HepG2 (cell line): ENCODE measurements around the gene NKD1. TPM values are rescaled to one million over a fixed set of nuclear protein-coding genes. Genes with fewer than 3 reads are reported as not detected.

Experiments
- ATAC-seq: fragments of 200-7000 bp; cut with Tn5 transposase; 3 replicates; pipeline ENCODE4 v1.9.1; 2020; ENCODE audit warnings: mild to moderate bottlenecking, moderate library complexity
- BruUV-seq: library from RNA; stranded (reverse); fragments of 400-500 nt; replicated peaks from 2 replicates; lab custom pipeline; 2021; lab: Mats Ljungman, UMichigan
- CTCF ChIA-PET: fragments of 300-600 bp; formaldehyde crosslinking; extraction: SDS; loops from one replicate; lab custom pipeline; 2021; ENCODE audit warnings: low total read pairs, inconsistent platforms, low intra/inter-chr PET ratio; lab: Yijun Ruan, JAX
- POLR2A ChIA-PET: fragments of 350-600 bp; sonication (Branson Sonifier 250); formaldehyde crosslinking; loops from one replicate; lab custom pipeline; 2020; ENCODE audit warnings: antibody characterized with exemption, inconsistent platforms; lab: Yijun Ruan, JAX
- DNase-seq: peaks from one replicate; pipeline ENCODE4 v3.0.0-alpha.2; 2015; ENCODE audit warnings: low spot score
- FAIRE-seq: peaks from 3 replicates; lab custom pipeline; 2011; peaks lifted over from hg19 to GRCh38; lab: Jason Lieb, UNC
- H2AFZ ChIP-seq: one replicate; pipeline ENCODE4 v1.6.1; 2011; ENCODE audit warnings: low read length, inconsistent platforms
- H3K27ac ChIP-seq: fragments of 300-600 bp; 3 replicates; pipeline ENCODE4 v1.8.0; 2011; ENCODE audit warnings: mixed run types, mild to moderate bottlenecking, mixed read lengths, low read length, inconsistent platforms; ENCODE audit not compliant: insufficient read depth; ENCODE audit errors: extremely low read length
- H3K27me3 ChIP-seq, 2 experiments: fragments of 200-600 bp in 1 of 2; 2 replicates in 1 of 2; 3 replicates in 1 of 2; pipeline versions ENCODE4 v1.6.0 to v1.8.0; 2011; ENCODE audit warnings: low read length in 2 of 2, mild to moderate bottlenecking in 2 of 2, moderate library complexity in 2 of 2, inconsistent platforms in 1 of 2; ENCODE audit not compliant: insufficient read depth in 2 of 2, control insufficient read depth in 1 of 2
- H3K36me3 ChIP-seq, 2 experiments: fragments of 200-600 bp in 1 of 2; replicated peaks in 1 of 2; 2 replicates in 1 of 2; 3 replicates in 1 of 2; pipeline versions ENCODE4 v1.5.1 to v1.8.0; 2011; ENCODE audit warnings: low read length in 2 of 2, inconsistent platforms in 1 of 2; ENCODE audit not compliant: insufficient read depth in 2 of 2, control insufficient read depth in 1 of 2
- H3K4me1 ChIP-seq: 2 replicates; pipeline ENCODE4 v1.5.1; 2012; ENCODE audit warnings: low read length, inconsistent platforms; ENCODE audit not compliant: insufficient read depth
- H3K4me2 ChIP-seq: 2 replicates; pipeline ENCODE4 v1.6.0; 2011; ENCODE audit warnings: low read depth, low read length, inconsistent platforms
- H3K4me3 ChIP-seq, 3 experiments: fragments of 200-600 bp in 1 of 3; sonication (generic), shearing (Covaris generic) in 1 of 3; replicated peaks in 1 of 3; 2 replicates each; pipeline ENCODE4 v1.5.1; 2011 to 2016; ENCODE audit warnings: low read length in 3 of 3, inconsistent platforms in 2 of 3, low read depth in 2 of 3, mild to moderate bottlenecking in 2 of 3, control low read depth in 1 of 3, mixed read lengths in 1 of 3; ENCODE audit not compliant: insufficient read depth in 1 of 3
- H3K79me2 ChIP-seq: one replicate; pipeline ENCODE4 v1.6.1; 2011; ENCODE audit warnings: low read length, inconsistent platforms; ENCODE audit not compliant: insufficient read depth
- H3K9ac ChIP-seq: 2 replicates; pipeline ENCODE4 v1.6.0; 2011; ENCODE audit warnings: mild to moderate bottlenecking, low read depth, low read length, inconsistent platforms; ENCODE audit not compliant: insufficient read depth
- H3K9me3 ChIP-seq: 2 replicates; pipeline ENCODE4 v1.5.1; 2012; ENCODE audit warnings: mild to moderate bottlenecking, low read length
- H4K20me1 ChIP-seq: 2 replicates; pipeline ENCODE4 v1.6.0; 2011; ENCODE audit warnings: inconsistent platforms, mild to moderate bottlenecking, low read length, moderate library complexity; ENCODE audit not compliant: insufficient read depth
- ARID5B ChIP-seq: IDR thresholded peaks from 2 replicates; pipeline ENCODE4 v1.4.0; 2020; ENCODE audit warnings: mild to moderate bottlenecking, missing genetic modification reagents
- CTCF ChIP-seq: sonication (generic); formaldehyde crosslinking; IDR thresholded peaks from 2 replicates; pipeline ENCODE4 v1.5.0; 2020; ENCODE audit warnings: mild to moderate bottlenecking, missing genetic modification reagents, moderate library complexity
- HNRNPL ChIP-seq: fragments of 200-400 bp; formaldehyde crosslinking; IDR thresholded peaks from 2 replicates; pipeline ENCODE4 v1.6.1; 2017; ENCODE audit warnings: mild to moderate bottlenecking, low read depth, low read length
- KDM5B ChIP-seq: sonication (generic); formaldehyde crosslinking; IDR thresholded peaks from 2 replicates; pipeline ENCODE4 v1.4.0; 2020; ENCODE audit warnings: missing genetic modification reagents, mild to moderate bottlenecking, borderline replicate concordance
- KLF13 ChIP-seq: sonication (generic); formaldehyde crosslinking; IDR thresholded peaks from 2 replicates; pipeline ENCODE4 v1.4.0; 2020; ENCODE audit warnings: mild to moderate bottlenecking, missing genetic modification reagents
- POLR2A ChIP-seq, 2 experiments: IDR thresholded peaks; 2 replicates each; pipeline ENCODE4 v1.6.1; 2011; ENCODE audit warnings: low read depth in 2 of 2, low read length in 2 of 2, mild to moderate bottlenecking in 1 of 2, moderate library complexity in 1 of 2; ENCODE audit not compliant: insufficient read depth in 1 of 2
- POLR2G ChIP-seq: fragments of 200-400 bp; formaldehyde crosslinking; IDR thresholded peaks from 2 replicates; pipeline ENCODE4 v1.6.1; 2018; ENCODE audit warnings: mild to moderate bottlenecking, low read depth, low read length, moderate library complexity
- RBM22 ChIP-seq: fragments of 200-400 bp; formaldehyde crosslinking; optimal IDR thresholded peaks from 2 replicates; pipeline ENCODE3; 2017; ENCODE audit warnings: mild to moderate bottlenecking, low read length, moderate library complexity
- RXRA ChIP-seq: sonication (generic); formaldehyde crosslinking; IDR thresholded peaks from 2 replicates; pipeline ENCODE4 v1.5.1; 2020; ENCODE audit warnings: missing genetic modification reagents
- SMAD9 ChIP-seq: sonication (generic); formaldehyde crosslinking; IDR thresholded peaks from 2 replicates; pipeline ENCODE4 v1.5.1; 2020; ENCODE audit warnings: mild to moderate bottlenecking, missing genetic modification reagents
- ZBTB33 ChIP-seq: sonication (generic); formaldehyde crosslinking; IDR thresholded peaks from 2 replicates; pipeline ENCODE4 v1.4.0; 2020; ENCODE audit warnings: missing genetic modification reagents
- ZFP62 ChIP-seq: sonication (generic); formaldehyde crosslinking; IDR thresholded peaks from 2 replicates; pipeline ENCODE4 v1.4.0; 2020; ENCODE audit warnings: missing genetic modification reagents
- ZNF143 ChIP-seq: sonication (generic); formaldehyde crosslinking; IDR thresholded peaks from 2 replicates; pipeline ENCODE4 v1.4.0; 2020; ENCODE audit warnings: missing genetic modification reagents
- ZNF552 ChIP-seq: sonication (generic); formaldehyde crosslinking; IDR thresholded peaks from 2 replicates; pipeline ENCODE4 v1.9.0; 2022; ENCODE audit warnings: missing genetic modification reagents, mild to moderate bottlenecking, borderline replicate concordance
- ZNF670 ChIP-seq: sonication (generic); formaldehyde crosslinking; IDR thresholded peaks from 2 replicates; pipeline ENCODE4 v1.8.0; 2022; ENCODE audit warnings: mild to moderate bottlenecking, missing genetic modification reagents, borderline replicate concordance
- ZNF768 ChIP-seq: sonication (generic); formaldehyde crosslinking; IDR thresholded peaks from 2 replicates; pipeline ENCODE4 v1.4.0; 2020; ENCODE audit warnings: missing genetic modification reagents
- WGBS: methylation state at CpG from one replicate; pipeline ENCODE4 v1.1.6; 2017; ENCODE audit warnings: low lambda C conversion rate; 5-methylcytosine and 5-hydroxymethylcytosine counted together
- in situ Hi-C: cut with HindIII; loops from 2 replicates; pipeline ENCODE4 v1.10.0; 2017; ENCODE audit warnings: low pct_unique_long_range_greater_than_20kb; ENCODE audit not compliant: extremely low pct_ligation_motif_present
- intact Hi-C: fragments of 100-400 bp; cut with micrococcal nuclease; formaldehyde crosslinking; loops from one replicate; pipeline ENCODE4 v1.10.0; 2022; ENCODE audit not compliant: unreplicated experiment
- polyA plus RNA-seq, 8 experiments: library from polyadenylated mRNA; depleted of rRNA in 3 of 8; stranded (reverse) in 7 of 8; unstranded in 1 of 8; fragments of >200 nt; fragmentation: Illumina TruSeq in 4 of 8; extraction: Trizol in 4 of 8; gene quantifications; 2 replicates each; pipeline versions ENCODE4 v1.2.1 to v1.2.3, GENCODE V29; 2011 to 2016; ENCODE audit warnings: low read depth in 4 of 8, missing spikeins in 1 of 8, mixed read lengths in 1 of 8; ENCODE audit not compliant: insufficient read depth in 1 of 8
- total RNA-seq, 5 experiments: library from RNA; depleted of rRNA; stranded (reverse); fragments of >200 nt; fragmentation: Illumina TruSeq; extraction: Trizol; gene quantifications; 2 replicates each; pipeline ENCODE4 v1.2.3, GENCODE V29; 2016; ENCODE audit warnings: low read depth in 1 of 5

Gene NKD1
- total and polyA plus RNA-seq, 2 of the 13 experiments (the other 11 are each of a cell fraction or from before 2014, with no cell fraction given) = 70.4 to 121 TPM

GRCh38 chr16:50610331-50611262 lies 62.4 kb downstream of the NKD1 start:
- FAIRE-seq = no peak
- in situ Hi-C loops (no loop called here), intact Hi-C loops (no loop called here)
- POLR2A ChIA-PET = interaction anchor here (1.5 kb wide), 1 partner anchor 63 kb away, joined by 3 read pairs; the partner anchor contains the start of gene NKD1
- H2AFZ ChIP-seq = no peak overlapping the region
- 94% methylated on average over 16 of the region's 21 CpGs for WGBS
- CTCF ChIA-PET = no interaction called here
- H3K4me3 ChIP-seq = no peak overlapping the region
- peaks cover 96% of the 10 kb centered on the region for H3K4me1 ChIP-seq
- no peaks in the 10 kb centered on the region for H3K27me3 ChIP-seq
- H3K27ac ChIP-seq = no peak overlapping the region
- no peak for DNase-seq
- H3K36me3 ChIP-seq = peaks cover 75 to 98% of the 10 kb centered on the region in 2 experiments
- H4K20me1 ChIP-seq = peaks cover 90% of the 10 kb centered on the region
- H3K9me3 ChIP-seq = no peaks in the 10 kb centered on the region
- H3K4me2 ChIP-seq = no peak overlapping the region
- no peak overlapping the region for H3K9ac ChIP-seq
- ATAC-seq = peak; percentile 29
- peaks cover 54% of the 10 kb centered on the region for H3K79me2 ChIP-seq
- no TSS peak for BruUV-seq
- TF ChIP-seq HNRNPL (0 out of 2 replicates have a peak, but pooled peaks have one; percentile 4), ZBTB33 (CRISPR knock-in tag) (peak; percentile 80; the same call in 1 of the 2 replicates), CTCF (CRISPR knock-in tag) (peak; percentile 29; the same call in 1 of the 2 replicates), RXRA (CRISPR knock-in tag) (0 out of 2 replicates have a peak, but pooled peaks have one; percentile 15), KLF13 (0 out of 2 replicates have a peak, but pooled peaks have one; percentile 22), ZNF552 (CRISPR knock-in tag) (no peak), SMAD9 (CRISPR knock-in tag) (no peak), ARID5B (CRISPR knock-in tag) (no peak), ZNF143 (CRISPR knock-in tag) (no peak), POLR2G (peak; percentile 60; the same call in 1 of the 2 replicates), ZFP62 (no peak), KDM5B (peak; percentile 23; the same call in 1 of the 2 replicates), ZNF768 (CRISPR knock-in tag) (peak; percentile 55; the same call in 1 of the 2 replicates), RBM22 (peak; percentile 79), ZNF670 (no peak), POLR2A (IDR thresholded peaks at IDR 0.05; ENCODE audit: insufficient read depth in 1 of 2, low read depth in 2 of 2, low read length in 2 of 2) (peak; percentile 35 to 50; a peak in 3 of 4 replicates)
